NCI-H748 (cell line): ENCODE measurements around the gene PRSS57.
"Not testable (repeated sequence)": the region's sequence is repeated elsewhere in the genome, so short reads cannot be mapped to it uniquely, and the experiment has no call there.

Source experiments
- DNase-seq: peaks from one replicate; lab custom pipeline; 2025; ENCODE audit not compliant: unreplicated experiment; lab: John Stamatoyannopoulos, UW

Gene PRSS57

DNA sequence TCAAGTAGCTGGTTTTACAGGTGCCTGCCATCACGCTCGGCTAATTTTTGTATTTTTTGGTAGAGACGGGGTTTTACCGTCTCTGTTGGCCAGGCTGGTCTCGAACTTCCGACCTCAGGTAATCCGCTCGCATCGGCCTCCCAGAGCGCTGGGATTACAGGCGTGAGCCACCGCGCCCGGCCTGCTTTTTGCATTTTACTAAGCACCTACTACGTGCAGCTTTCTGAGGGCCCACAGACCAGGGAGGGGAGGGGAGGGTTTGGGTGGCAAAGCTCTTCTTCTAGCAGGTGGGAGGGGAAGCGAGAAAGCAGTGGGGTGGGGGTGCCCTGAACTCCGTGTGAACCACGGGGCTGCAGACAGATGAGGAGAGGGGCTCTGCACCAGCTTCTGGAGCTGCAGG lies 28.5 kb upstream of the PRSS57 start:
- DNase-seq, result no peak

DNA sequence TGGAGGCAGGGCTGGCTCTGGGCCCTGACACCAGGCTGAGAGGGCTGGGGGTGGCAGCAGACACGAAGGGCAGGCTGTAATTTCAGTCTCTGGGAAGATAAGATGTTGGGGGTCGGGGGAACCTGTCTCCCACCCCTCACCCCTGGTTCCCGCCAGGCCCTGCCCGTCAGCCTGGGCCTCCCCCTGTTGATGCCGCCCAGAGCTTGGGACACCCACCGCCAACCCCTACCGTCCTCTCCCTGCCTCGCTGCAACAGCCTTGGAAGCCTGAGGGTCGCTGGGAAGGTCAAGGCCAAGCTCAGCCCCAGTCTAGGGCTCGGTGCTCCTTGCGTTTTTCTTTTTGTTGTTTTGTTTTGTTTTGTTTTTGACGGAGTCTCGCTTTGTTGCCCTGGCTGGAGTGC lies 28.0 kb upstream of the PRSS57 start:
- no peak for DNase-seq

DNA sequence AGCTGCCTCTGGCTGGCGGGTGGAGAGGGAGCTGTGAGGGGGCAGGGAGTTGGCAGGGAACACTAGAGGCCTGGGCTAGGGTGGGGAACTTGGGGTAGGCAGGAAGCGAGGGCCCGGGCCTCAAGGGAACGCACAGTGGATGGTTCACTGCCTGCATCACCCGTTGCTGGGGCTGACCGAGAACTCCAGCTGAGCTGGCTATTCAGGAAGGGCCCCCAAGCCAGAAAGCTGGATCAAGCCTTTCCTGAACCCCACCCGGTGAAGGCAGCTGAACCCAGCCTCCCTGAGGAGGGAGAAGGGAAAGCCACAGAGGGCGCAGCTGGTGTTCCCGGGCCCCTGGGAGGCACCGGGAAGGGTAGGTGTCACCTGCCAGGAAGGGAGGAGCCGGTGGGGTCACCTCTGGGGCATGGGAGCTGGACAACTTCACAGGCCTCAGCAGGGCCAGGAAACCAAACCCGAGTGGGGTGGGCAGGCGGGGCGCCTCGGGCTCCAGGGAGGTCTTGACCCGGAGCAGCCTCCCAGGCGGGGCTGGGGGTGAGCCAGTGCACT lies 27.4 kb upstream of the PRSS57 start:
- DNase-seq, result no peak

DNA sequence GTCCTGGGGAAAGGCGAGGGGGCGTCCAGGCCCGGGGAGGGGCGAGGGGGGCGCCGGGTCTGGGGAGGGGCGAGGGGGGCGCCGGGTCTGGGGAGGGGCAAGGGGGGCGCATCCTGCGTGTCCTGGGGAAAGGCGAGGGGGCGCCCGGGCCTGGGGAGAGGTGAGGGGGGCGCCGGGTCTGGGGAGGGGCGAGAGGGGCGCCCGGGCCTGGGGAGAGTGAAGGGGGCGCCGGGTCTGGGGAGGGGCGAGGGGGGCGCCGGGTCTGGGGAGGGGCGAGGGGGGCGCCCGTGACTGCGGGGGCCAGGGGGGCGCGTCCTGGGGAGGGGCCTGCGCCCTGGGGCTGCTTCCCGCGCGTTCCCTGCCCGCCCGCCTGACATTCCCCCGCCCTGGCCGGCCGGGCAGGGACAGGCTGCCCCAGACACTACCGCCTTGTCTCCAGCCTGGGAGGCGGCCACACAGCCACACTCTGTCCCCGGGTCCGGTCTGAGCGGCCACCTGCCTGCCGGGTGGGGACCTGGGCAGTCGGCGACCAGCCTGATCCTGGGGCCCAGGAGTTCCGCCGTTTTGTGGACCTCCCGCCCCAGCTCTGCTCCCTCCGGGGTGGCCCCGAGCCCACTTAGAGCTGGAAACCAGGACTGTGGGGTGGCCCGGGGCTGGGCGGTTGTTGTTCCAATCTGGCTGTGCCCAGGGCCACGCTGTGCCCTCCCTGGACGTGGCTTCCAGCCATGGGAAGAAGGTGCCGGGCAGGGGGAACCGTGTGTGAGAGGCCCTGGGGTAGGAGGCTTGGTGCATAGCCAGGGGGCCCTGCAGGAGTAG lies 25.3 kb upstream of the PRSS57 start:
- DNase-seq, result peak; percentile 40

DNA sequence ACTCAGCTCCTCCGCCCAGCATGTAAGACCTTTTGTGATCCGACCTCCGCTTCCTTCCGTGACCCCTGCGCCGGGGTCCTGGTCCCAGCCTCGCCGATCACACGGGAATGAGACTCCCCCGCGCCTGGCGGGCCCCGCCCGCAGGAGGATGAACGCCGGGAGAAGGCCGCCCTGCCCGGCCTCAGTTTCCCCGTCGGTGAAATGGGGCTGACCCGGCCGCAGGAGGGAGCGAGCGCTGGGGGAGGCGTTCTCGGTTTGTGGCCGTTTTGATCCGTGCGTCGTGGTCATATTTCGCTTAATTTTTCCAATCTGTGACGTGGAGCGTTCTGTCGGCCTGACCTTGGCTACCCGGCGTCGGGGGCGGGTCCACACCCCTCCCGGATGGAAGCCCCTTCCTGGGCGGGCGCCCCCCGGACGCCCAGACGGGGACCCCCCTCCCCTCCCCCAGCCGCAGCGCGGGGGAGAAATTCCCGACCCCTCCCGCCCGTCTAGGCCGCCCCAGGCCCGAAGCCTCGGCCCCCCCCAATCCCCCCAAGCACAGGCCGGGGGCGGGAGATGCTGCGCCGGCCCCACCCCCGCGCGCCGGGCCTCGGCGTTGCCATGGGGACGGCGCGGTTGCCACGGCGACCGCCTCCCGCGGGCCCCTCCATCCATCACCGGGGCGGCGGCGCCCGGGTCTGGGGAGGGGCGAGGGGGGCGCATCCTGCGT lies 24.5 kb upstream of the PRSS57 start:
- DNase-seq, result peak; percentile 68

DNA sequence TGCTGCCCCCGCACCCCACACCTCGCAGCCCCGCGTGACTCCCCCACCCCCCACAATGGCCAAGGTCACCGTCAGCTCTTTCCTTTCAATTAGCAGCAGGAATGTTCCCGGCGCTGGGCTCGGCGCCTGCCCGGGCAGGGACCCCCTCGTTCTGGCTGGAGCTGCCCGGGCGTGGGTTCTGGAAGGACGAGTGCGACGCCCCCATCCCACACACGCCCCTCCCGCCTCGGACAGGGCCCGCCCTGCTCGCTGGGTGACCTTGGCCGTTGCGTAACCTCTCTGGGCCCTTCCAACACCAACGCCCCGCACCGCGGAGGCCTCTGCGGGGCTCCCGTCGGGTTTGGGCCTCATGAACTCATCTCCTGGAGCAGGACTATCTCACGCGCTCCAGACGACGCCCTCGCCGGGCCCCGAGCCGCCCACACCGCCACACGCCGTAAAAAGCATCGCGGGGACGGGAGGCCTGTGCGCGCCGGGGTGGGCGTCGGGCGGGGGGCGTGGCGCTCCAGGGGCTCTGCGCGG lies 23.8 kb upstream of the PRSS57 start:
- DNase-seq, result no peak

DNA sequence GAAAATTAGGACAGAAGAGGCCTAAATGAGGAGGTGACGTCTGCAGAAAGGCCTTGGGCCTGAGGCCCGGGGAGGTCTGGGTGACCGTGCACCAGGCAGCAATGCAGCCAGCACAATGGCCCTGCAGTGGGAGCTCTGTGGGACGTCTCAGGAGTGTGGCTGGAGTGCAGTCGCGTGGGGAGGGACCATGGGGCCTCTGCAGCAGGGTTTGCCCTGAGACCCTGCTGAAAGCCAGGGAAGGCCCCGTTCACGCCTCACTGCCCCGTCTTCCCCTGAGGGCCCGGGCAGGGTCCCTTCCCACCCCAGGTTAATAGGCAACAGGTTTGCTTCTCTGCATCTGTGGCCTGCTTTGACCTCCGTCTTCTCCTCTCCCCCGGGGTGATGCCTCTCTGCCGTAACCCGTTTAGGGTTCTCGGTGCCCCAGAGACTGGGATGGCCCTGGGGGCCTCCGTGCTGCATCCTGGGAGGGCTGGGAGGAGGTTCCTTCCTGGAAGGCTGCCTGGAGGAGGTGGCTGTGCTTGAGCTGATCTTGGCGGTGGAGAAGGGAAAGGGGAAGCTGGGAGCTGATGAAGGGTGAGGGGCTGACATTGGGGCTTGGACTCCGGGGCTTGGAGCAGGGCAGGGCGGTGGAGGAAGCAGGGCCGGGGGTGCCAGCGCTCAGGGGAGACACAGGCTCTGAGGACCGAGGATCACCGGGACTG lies 23.1 kb upstream of the PRSS57 start:
- no peak for DNase-seq

DNA sequence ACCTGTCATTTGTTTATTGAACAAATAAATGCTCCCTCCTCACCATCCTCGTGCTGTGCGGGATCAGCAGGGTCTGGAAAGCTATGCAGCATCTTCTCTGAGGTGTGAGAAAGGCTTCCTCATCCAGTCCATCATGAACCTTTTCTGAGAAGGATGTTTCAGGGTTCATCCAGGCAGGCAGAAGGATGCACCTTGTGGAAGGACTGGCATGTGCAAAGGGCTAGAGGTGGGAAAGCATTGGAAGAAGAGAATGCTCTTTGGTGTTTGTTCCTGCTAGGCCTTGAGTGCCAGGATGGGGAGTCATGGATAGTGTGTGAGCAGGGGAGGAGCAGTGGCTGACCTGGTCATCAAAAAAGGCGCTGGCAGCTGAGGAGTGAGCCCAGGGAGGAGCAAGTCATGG lies 20.1 kb upstream of the PRSS57 start:
- DNase-seq, result no peak

DNA sequence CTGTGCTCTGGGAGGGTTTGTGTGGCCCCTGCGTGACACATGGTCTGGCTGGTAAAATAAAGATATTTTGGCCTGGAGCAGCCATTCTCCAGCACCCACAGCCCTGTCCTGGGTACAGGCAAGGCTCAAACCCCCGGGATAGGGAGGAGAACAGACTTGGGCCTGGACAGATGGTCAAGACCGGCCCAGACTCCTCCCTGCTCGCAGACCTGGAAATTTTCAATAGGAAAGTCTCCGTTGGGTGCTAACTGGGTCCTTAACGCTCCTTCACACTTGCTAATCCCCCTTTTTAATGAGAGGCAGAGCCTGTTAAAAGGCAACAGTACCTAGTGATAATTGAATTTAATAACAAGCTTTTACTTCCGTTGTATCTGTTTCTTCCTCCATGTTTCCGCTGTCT lies 16.0 kb upstream of the PRSS57 start:
- DNase-seq, result no peak

DNA sequence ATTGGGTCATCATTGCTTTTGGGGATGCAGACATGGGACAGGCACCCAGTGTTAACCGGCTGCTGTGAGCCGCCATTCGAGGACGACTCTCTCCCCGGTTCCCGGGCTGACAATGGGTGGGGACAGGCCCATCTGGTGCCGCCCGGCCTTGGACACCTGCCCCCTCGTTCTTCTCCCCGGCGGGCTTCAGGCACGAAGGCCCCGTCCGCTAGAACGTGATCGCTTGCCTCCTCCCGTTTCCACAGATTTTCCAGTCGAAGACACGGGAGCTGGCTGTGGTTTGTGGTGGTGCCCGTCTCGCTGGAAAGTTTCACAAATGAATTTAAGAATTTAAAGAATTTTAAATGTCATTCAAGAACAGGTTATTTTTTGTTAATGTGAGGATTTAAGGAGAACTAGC lies 15.5 kb upstream of the PRSS57 start:
- no peak for DNase-seq

DNA sequence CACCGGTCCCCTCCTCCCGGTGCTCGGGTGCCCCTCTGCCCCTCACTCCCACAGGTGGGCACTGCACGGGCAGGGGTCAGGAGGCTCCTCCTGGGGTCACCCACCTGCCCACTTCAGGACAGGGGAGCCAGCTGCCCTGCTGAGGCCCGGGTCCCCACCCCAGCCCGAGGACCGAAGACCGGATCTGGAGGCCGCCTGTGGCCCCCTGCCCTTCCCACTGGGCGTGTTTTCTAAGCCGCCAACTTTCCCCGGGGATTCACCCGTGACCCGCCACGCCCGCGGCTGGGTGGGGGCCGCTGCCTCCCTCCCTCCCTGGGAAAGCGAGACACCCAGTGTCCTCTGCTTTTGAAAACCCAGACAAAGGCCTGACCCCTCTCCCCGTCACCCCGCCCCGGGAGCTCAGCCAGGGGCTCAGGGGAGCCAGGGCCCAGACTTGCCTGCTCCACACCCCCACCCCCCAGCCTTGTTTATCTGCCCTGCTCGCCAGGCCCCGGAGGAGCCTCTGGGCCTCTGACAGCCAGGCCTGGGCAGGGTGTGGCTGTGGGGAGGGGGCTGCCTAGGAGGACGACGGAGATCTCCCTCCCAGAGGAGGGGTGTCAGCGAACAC lies 14.8 kb upstream of the PRSS57 start:
- DNase-seq, result no peak

DNA sequence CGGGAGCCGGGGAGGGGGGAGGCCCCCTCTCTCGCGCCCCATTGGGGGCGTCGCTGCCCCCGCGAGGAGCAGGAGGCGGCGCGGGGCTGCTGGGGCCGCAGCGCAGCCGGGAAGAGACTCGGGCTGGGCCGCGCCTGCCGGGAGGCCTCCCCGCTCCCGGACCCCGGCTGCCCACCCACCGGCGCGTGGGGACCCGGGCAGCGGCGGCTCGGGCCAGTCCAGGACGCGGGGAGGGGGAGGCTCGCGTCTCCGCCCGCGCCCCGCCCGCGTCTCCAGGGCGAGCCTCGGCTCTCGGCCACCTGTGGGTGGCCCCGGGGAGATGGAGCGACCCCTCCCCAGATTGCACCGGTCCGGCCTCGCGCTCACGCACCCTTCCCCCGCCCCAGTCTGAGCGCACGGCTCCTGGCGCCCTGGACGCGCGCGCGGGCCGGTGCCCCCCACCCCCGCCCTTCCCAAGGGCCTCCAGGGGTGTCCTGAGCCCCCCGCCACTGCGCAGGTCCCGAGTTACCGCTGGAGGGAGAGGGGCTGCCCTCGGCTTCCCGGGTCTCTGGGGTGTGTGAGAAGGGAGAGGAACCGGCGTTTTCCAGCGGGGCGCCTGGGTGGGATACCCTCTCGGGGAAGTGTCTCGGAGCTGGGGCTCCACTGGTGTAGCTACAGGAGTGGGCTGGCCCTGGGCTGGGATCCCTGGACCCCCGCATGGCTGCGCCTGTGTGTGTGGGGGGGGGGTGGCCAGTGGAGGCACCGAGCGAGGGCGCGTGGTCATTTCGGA lies 14.1 kb upstream of the PRSS57 start:
- DNase-seq, result peak; percentile 25

DNA sequence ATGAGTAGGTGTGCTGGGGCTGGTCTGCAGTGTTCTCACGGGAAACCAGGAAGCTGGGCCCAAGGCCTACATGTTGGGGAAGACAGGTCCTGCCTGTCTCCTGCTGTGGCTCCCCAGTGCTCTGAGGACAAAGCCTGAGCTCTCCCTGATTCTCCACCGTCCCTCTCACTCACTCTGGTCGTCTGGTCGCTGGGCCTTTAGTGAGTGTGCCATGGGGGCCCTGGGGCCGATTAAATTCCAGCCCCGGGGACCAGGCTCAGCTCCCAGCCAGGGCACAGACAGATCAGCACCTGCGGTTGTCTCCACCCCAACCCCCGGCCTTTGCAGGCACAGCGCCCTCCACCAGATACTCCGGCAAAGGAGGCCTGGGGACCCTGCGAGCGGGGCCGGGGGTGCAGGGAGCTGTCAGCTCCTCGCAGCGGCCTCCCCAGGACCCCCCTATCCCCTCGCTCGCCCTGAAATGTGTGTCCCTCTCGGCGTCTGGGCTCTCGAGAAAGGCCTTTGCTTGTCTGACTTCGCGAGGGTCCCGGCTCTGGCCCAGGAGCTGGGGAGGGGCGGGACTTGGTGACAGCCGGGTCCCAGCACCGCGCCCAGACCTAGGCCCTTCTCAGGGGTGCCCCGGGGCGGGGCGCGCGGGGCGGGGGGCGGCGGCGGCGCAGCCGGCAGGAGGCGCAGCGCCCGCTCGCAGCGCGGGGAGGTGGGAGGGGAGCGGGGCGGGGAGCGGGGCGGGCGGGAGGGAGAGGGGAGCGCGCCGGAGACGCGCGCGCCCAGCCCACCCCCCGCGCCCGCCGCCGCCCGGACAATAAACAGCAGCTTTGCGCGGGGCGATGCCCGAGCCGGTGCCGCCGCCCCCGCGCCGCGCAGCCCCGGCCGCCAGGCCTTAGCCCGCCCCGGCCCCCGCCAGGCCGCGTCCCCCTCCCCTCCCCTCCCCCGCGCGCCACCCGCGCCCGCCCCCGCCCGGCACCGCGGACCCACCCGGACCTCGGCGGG lies 13.2 kb upstream of the PRSS57 start, which contains the start of gene PALM:
PALM (plus strand) TSS at position 782 of the 990 bp plus-strand sequence. CDS start 212 bp downstream, outside the sequence.
- DNase-seq, result peak; percentile 43

DNA sequence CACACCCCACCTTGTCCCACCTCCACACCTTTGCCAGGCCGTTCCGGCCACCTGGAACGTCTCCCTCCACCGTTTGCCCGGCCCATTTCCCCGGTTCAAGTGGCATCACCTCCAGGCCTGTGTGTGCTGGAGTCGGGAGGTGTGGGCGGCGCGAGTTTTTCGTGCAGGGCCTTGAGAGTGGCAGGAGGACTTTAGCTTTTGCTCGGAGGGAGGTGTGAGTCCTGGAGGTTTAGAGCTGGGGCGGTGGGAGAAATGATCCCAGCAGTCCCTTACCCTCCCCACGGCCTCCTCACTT lies 9.1 kb upstream of the PRSS57 start:
- no peak for DNase-seq

DNA sequence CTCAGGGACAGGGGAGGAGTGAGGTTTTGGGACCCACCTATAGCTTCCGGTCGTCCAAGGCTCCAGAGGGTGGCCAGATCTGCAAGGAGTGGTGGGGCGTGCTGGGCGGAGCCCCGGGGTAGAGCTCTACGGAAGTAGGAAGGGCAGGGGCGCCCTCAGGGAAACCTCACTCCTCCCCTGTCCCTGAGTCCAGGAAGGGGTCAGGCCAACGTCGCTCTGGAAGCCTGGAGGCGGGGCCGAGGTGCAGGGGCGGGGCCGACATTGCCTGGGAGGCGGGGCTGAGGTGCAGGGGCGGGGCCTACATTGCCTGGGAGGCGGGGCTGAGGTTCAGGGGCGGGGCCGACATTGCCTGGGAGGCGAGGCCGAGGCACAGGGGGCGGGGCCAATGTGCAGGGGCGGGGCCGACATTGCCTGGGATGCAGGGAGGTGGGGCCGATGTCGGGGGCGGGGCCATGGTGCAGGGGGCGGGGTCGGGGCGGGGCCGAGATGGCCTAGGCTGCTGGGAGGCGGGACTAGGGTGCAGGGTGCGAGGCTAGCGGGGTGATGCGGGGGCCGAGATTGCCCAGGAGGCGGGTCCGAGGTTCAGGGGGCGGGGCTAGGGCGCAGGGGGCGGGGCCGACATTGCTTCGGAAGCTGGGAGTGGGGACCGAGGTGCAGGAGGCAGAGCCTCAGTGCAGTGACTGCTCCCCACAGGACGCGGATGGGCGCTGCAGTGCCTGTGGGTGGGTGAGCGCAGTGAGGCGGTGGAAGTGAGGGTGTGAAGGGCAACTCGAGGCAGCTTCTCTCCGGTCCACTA lies 8.6 kb upstream of the PRSS57 start:
- DNase-seq, result peak; percentile 41

DNA sequence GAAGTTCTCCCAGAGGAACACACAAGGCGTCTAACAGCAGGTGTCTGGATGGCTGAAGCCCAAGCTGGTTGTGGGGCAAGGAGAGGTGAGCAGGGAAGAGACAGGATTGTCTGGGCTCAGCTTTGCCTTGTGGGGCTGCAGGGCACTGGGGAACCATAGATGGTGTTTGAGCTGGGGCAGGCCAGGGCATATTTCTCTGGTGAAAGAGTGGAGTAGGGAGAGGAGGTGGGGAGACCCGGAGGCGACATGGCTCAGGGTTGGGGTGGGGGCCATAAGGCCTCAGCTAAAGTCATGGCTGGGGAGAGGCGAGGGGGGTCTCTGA lies 8.0 kb upstream of the PRSS57 start:
- no peak for DNase-seq

DNA sequence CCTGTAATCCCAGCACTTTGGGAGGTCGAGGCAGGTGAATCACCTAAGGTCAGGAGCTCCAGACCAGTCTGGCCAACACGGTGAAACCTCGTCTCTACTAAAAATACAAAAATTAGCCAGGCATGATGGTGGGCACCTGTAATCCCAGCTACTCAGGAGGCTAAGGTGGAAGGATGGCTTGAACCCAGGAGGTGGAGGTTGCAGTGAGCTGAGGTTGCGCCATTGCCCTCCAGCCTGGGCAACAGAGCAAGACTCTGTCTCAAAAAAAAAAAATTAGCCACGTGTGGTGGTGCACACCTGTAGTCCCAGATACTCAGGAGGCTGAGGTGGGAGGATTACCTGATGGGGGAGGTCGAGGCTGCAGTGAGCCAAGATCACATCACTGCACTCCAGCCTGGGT lies 7.6 kb upstream of the PRSS57 start:
- DNase-seq, result not testable (repeated sequence)

DNA sequence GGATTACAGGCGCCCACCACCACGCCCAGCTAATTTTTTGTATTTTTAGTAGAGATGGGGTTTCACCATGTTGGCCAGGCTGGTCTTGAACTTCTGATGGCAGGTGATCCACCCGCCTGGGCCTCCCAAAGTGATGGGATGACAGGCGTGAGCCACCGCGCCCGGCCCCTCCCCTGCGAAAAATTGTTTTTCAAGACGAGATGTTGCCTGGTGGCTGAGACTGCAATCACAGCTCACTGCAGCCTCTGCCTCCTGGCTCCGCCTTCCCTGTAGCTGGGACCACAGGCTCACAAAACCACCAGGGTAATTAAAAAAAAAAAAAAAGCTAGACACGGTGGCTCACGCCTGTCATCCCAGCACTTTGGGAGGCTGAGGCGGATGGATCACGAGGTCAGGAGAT lies 4.6 kb upstream of the PRSS57 start:
- DNase-seq, result not testable (repeated sequence)
